ENCODE results near the gene TAF12. TPM values are rescaled to one million over a fixed set of nuclear protein-coding genes. Genes with fewer than 3 reads are reported as not detected.

Gene TAF12
- total and polyA plus RNA-seq, 10 of the 15 experiments (the other 5 are each of a cell fraction or from before 2014, with no cell fraction given): 18.3 to 43.3 (median 28.6) TPM

DNA sequence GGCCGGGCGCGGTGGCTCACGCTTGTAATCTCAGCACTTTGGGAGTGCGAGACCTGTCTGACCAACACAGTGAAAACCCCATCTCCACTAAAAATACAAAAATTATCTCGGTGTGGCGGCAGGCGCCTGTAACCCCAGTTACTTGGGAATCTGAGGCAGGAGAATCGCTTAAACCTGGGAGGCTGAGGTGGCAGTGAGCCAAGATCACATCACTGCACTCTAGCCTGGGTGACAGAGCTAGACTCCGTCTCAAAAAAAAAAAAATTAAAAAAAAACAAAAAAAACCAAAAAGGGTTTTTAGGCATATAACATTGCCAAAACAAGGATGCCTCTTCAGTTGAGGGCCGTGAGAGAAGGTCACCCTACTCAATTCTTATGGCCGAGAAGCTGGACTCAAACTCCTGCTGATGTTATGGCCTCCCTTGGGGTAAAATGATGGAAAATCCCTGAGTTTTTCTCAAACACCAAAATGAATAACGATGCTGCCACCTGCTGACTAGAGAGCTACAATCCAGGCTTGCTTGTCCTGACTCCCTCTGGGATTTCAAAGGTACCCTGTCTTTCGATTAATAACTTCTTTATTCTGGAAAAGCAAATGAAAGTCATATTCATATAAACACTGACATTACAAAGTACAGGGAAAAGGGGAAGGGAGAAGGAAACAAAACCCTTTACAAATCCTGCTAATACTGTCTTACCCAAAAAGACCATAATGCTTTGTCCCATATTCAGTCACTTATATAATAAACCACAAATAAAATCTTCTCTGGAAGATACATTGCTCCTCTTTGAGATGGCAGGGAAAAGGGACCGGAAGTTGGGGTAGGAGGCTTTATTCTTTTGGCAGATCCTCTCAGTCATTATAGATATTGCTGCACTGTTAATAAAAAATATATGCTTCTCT is 40.1 kb downstream of the TAF12 start (continued):
- TF ChIP-seq, protein P1, sequence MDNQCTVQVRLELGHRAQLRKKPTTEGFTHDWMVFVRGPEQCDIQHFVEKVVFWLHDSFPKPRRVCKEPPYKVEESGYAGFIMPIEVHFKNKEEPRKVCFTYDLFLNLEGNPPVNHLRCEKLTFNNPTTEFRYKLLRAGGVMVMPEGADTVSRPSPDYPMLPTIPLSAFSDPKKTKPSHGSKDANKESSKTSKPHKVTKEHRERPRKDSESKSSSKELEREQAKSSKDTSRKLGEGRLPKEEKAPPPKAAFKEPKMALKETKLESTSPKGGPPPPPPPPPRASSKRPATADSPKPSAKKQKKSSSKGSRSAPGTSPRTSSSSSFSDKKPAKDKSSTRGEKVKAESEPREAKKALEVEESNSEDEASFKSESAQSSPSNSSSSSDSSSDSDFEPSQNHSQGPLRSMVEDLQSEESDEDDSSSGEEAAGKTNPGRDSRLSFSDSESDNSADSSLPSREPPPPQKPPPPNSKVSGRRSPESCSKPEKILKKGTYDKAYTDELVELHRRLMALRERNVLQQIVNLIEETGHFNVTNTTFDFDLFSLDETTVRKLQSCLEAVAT (IDR thresholded peaks at IDR 0.05): peak; percentile 77
- TF ChIP-seq POLR2AphosphoS5 (IDR thresholded peaks at IDR 0.05; ENCODE audit: low read length) (no peak), RAD51 (IDR thresholded peaks at IDR 0.05) (no peak)
- TF ChIP-seq, protein P2, sequence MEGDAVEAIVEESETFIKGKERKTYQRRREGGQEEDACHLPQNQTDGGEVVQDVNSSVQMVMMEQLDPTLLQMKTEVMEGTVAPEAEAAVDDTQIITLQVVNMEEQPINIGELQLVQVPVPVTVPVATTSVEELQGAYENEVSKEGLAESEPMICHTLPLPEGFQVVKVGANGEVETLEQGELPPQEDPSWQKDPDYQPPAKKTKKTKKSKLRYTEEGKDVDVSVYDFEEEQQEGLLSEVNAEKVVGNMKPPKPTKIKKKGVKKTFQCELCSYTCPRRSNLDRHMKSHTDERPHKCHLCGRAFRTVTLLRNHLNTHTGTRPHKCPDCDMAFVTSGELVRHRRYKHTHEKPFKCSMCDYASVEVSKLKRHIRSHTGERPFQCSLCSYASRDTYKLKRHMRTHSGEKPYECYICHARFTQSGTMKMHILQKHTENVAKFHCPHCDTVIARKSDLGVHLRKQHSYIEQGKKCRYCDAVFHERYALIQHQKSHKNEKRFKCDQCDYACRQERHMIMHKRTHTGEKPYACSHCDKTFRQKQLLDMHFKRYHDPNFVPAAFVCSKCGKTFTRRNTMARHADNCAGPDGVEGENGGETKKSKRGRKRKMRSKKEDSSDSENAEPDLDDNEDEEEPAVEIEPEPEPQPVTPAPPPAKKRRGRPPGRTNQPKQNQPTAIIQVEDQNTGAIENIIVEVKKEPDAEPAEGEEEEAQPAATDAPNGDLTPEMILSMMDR (IDR thresholded peaks at IDR 0.05 in 2 of 3, conservative IDR thresholded peaks at IDR 0.05 in 1 of 3; ENCODE audit: control insufficient read depth in 2 of 3, extremely low read depth in 1 of 3, insufficient read depth in 1 of 3, low read depth in 3 of 3, low read length in 3 of 3): peak; percentile 56 to 85 (median 59); a peak in 5 of 6 replicates
- TF ChIP-seq, protein P3, sequence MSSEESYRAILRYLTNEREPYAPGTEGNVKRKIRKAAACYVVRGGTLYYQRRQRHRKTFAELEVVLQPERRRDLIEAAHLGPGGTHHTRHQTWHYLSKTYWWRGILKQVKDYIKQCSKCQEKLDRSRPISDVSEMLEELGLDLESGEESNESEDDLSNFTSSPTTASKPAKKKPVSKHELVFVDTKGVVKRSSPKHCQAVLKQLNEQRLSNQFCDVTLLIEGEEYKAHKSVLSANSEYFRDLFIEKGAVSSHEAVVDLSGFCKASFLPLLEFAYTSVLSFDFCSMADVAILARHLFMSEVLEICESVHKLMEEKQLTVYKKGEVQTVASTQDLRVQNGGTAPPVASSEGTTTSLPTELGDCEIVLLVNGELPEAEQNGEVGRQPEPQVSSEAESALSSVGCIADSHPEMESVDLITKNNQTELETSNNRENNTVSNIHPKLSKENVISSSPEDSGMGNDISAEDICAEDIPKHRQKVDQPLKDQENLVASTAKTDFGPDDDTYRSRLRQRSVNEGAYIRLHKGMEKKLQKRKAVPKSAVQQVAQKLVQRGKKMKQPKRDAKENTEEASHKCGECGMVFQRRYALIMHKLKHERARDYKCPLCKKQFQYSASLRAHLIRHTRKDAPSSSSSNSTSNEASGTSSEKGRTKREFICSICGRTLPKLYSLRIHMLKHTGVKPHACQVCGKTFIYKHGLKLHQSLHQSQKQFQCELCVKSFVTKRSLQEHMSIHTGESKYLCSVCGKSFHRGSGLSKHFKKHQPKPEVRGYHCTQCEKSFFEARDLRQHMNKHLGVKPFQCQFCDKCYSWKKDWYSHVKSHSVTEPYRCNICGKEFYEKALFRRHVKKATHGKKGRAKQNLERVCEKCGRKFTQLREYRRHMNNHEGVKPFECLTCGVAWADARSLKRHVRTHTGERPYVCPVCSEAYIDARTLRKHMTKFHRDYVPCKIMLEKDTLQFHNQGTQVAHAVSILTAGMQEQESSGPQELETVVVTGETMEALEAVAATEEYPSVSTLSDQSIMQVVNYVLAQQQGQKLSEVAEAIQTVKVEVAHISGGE (CRISPR knock-in tag; IDR thresholded peaks at IDR 0.05): no peak
- TF ChIP-seq, protein P4, sequence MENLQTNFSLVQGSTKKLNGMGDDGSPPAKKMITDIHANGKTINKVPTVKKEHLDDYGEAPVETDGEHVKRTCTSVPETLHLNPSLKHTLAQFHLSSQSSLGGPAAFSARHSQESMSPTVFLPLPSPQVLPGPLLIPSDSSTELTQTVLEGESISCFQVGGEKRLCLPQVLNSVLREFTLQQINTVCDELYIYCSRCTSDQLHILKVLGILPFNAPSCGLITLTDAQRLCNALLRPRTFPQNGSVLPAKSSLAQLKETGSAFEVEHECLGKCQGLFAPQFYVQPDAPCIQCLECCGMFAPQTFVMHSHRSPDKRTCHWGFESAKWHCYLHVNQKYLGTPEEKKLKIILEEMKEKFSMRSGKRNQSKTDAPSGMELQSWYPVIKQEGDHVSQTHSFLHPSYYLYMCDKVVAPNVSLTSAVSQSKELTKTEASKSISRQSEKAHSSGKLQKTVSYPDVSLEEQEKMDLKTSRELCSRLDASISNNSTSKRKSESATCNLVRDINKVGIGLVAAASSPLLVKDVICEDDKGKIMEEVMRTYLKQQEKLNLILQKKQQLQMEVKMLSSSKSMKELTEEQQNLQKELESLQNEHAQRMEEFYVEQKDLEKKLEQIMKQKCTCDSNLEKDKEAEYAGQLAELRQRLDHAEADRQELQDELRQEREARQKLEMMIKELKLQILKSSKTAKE (IDR thresholded peaks at IDR 0.05; ENCODE audit: low read depth, poor library complexity, severe bottlenecking): peak; percentile 45
- TF ChIP-seq, protein P5, sequence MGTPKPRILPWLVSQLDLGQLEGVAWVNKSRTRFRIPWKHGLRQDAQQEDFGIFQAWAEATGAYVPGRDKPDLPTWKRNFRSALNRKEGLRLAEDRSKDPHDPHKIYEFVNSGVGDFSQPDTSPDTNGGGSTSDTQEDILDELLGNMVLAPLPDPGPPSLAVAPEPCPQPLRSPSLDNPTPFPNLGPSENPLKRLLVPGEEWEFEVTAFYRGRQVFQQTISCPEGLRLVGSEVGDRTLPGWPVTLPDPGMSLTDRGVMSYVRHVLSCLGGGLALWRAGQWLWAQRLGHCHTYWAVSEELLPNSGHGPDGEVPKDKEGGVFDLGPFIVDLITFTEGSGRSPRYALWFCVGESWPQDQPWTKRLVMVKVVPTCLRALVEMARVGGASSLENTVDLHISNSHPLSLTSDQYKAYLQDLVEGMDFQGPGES (IDR thresholded peaks at IDR 0.05): no peak
- TF ChIP-seq, protein P6, sequence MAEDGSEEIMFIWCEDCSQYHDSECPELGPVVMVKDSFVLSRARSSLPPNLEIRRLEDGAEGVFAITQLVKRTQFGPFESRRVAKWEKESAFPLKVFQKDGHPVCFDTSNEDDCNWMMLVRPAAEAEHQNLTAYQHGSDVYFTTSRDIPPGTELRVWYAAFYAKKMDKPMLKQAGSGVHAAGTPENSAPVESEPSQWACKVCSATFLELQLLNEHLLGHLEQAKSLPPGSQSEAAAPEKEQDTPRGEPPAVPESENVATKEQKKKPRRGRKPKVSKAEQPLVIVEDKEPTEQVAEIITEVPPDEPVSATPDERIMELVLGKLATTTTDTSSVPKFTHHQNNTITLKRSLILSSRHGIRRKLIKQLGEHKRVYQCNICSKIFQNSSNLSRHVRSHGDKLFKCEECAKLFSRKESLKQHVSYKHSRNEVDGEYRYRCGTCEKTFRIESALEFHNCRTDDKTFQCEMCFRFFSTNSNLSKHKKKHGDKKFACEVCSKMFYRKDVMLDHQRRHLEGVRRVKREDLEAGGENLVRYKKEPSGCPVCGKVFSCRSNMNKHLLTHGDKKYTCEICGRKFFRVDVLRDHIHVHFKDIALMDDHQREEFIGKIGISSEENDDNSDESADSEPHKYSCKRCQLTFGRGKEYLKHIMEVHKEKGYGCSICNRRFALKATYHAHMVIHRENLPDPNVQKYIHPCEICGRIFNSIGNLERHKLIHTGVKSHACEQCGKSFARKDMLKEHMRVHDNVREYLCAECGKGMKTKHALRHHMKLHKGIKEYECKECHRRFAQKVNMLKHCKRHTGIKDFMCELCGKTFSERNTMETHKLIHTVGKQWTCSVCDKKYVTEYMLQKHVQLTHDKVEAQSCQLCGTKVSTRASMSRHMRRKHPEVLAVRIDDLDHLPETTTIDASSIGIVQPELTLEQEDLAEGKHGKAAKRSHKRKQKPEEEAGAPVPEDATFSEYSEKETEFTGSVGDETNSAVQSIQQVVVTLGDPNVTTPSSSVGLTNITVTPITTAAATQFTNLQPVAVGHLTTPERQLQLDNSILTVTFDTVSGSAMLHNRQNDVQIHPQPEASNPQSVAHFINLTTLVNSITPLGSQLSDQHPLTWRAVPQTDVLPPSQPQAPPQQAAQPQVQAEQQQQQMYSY (CRISPR knock-in tag; IDR thresholded peaks at IDR 0.05): no peak
- TF ChIP-seq, protein P7, sequence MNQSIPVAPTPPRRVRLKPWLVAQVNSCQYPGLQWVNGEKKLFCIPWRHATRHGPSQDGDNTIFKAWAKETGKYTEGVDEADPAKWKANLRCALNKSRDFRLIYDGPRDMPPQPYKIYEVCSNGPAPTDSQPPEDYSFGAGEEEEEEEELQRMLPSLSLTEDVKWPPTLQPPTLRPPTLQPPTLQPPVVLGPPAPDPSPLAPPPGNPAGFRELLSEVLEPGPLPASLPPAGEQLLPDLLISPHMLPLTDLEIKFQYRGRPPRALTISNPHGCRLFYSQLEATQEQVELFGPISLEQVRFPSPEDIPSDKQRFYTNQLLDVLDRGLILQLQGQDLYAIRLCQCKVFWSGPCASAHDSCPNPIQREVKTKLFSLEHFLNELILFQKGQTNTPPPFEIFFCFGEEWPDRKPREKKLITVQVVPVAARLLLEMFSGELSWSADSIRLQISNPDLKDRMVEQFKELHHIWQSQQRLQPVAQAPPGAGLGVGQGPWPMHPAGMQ (IDR thresholded peaks at IDR 0.05; ENCODE audit: borderline replicate concordance): no peak

Measured in GM12878 (cell line).